ENCODE data around the gene PRCP. TPM values are rescaled to one million over a fixed set of nuclear protein-coding genes. Genes with fewer than 3 reads are reported as not detected.
A peak's percentile ranks its signal among the peaks of the same experiment; 100 is the strongest.
"Not testable (repeated sequence)": the region's sequence is repeated elsewhere in the genome, so short reads cannot be mapped to it uniquely, and the experiment has no call there.

Gene PRCP
- total RNA-seq: 23.4 TPM

GRCh38 chr11:82900277-82901164 lies at the start of gene PRCP:
PRCP (minus strand) TSS chr11:82900430; CDS start chr11:82900402, 28 bp downstream.
- peak; percentile 74 to 93 (median 92) for DNase-seq (ENCODE audit: low read depth in 2 of 3, low spot score in 2 of 3)

GRCh38 chr11:82949352-82949751 lies 49.1 kb upstream of the PRCP start:
- DNase-seq (ENCODE audit: low read depth in 2 of 3, low spot score in 2 of 3): no peak

GRCh38 chr11:82945682-82946081 lies 45.5 kb upstream of the PRCP start:
- DNase-seq (ENCODE audit: low read depth in 2 of 3, low spot score in 2 of 3): no peak

GRCh38 chr11:82945041-82945440 lies 44.8 kb upstream of the PRCP start:
- DNase-seq (ENCODE audit: low read depth in 2 of 3, low spot score in 2 of 3): not testable (repeated sequence)

GRCh38 chr11:82944198-82944597 lies 44.0 kb upstream of the PRCP start:
- DNase-seq (ENCODE audit: low read depth in 2 of 3, low spot score in 2 of 3): no peak

GRCh38 chr11:82943430-82943829 lies 43.2 kb upstream of the PRCP start:
- not testable (repeated sequence) for DNase-seq (ENCODE audit: low read depth in 2 of 3, low spot score in 2 of 3)

GRCh38 chr11:82942376-82942775 lies 42.1 kb upstream of the PRCP start:
- no peak for DNase-seq (ENCODE audit: low read depth in 2 of 3, low spot score in 2 of 3)

GRCh38 chr11:82939456-82939855 lies 39.2 kb upstream of the PRCP start:
- DNase-seq (ENCODE audit: low read depth in 2 of 3, low spot score in 2 of 3): no peak

GRCh38 chr11:82937554-82937953 lies 37.3 kb upstream of the PRCP start:
- DNase-seq (ENCODE audit: low read depth in 2 of 3, low spot score in 2 of 3): no peak

- DNase-seq (ENCODE audit: low read depth in 2 of 3, low spot score in 2 of 3): no peak
These were observed 36.0 kb upstream of the PRCP start for GRCh38 chr11:82936261-82936660.

- DNase-seq (ENCODE audit: low read depth in 2 of 3, low spot score in 2 of 3): peak in 2 of 3 donors; percentile 6 to 49
These were observed 32.3 kb upstream of the PRCP start for GRCh38 chr11:82932564-82932963.

- DNase-seq (ENCODE audit: low read depth in 2 of 3, low spot score in 2 of 3): no peak
These were observed 30.5 kb upstream of the PRCP start for GRCh38 chr11:82930734-82931133.

- peak in 1 of 3 donors; percentile 12 for DNase-seq (ENCODE audit: low read depth in 2 of 3, low spot score in 2 of 3)
These were observed 30.0 kb upstream of the PRCP start for GRCh38 chr11:82930229-82930628.

GRCh38 chr11:82929121-82929520 lies 28.9 kb upstream of the PRCP start:
- DNase-seq (ENCODE audit: low read depth in 2 of 3, low spot score in 2 of 3): no peak

- DNase-seq (ENCODE audit: low read depth in 2 of 3, low spot score in 2 of 3): peak; percentile 41 to 67 (median 49)
These were observed 27.1 kb upstream of the PRCP start for GRCh38 chr11:82927264-82927880.

GRCh38 chr11:82924522-82925224 lies 24.4 kb upstream of the PRCP start:
- DNase-seq (ENCODE audit: low read depth in 2 of 3, low spot score in 2 of 3): no peak

GRCh38 chr11:82922396-82923173 lies 22.4 kb upstream of the PRCP start:
- DNase-seq (ENCODE audit: low read depth in 2 of 3, low spot score in 2 of 3): not testable (repeated sequence)

- DNase-seq (ENCODE audit: low read depth in 2 of 3, low spot score in 2 of 3): not testable (repeated sequence)
These were observed 20.0 kb upstream of the PRCP start for GRCh38 chr11:82920227-82920626.

GRCh38 chr11:82919786-82920185 lies 19.6 kb upstream of the PRCP start:
- DNase-seq (ENCODE audit: low read depth in 2 of 3, low spot score in 2 of 3): not testable (repeated sequence)

GRCh38 chr11:82909015-82909640 lies 8.9 kb upstream of the PRCP start:
- no peak for DNase-seq (ENCODE audit: low read depth in 2 of 3, low spot score in 2 of 3)
